Activated CD8-positive, alpha-beta memory T cell treated with anti-CD3 and anti-CD28 coated beads, Interleukin-2, amount 50 U/mL, for 24 hours (primary cell): ENCODE results near the gene GNG4.

ENCODE experiments used
- DNase-seq: peaks from one replicate; pipeline ENCODE4 v3.0.0-alpha.2; 2020; ENCODE audit errors: extremely low read depth

GNG4 gene

DNA sequence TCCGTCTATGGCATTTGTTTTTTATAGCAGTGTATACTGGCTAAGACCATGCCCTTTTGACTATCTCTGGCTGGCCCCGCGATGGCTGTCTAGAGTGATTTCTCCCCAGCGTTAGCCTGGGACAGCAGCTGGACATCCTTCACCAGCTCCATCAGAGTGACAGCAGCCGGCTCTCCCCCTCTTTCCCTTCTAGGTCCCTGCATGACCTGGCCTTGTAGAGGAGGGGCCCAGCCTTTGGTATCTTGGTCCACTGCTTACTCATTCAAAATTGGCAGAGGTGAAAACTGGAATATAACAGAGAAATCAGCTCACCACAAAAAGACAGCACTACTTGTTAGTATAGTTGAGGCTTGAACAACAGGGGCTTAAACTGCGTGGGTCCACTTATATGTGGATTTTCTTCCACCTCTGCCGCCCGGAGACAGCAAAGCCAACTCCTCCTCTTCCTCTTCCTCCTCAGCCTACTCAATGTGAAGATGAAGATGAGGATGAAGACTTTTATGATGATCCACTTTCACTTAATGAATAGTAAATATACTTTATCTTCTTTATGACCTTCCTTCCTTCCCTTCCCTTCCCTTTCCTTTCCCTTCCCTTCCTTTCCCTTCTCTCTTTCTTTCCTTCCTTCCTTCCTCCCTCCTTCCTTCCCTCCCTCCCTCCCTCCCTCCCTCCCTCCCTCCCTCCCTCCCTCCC, 116.0 kb downstream of the GNG4 start:
- DNase-seq: no peak

DNA sequence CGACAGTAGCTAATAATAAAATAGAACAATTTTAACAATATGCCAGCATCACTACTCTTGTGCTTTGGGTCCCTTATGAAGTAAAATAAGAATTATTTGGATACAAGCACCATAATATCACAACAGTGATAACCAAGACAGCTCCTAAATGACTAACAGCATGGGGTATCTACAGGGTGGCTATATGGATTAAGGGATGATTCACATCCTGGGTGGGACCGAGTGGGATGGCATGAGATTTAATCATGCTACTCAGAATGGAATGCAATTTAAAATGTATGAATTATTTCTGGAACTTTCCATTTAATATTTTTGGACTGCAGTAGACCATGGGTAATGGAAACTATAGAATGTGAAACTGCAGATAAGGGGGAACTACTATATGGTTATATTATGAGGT, 117.2 kb downstream of the GNG4 start:
- DNase-seq: no peak

DNA sequence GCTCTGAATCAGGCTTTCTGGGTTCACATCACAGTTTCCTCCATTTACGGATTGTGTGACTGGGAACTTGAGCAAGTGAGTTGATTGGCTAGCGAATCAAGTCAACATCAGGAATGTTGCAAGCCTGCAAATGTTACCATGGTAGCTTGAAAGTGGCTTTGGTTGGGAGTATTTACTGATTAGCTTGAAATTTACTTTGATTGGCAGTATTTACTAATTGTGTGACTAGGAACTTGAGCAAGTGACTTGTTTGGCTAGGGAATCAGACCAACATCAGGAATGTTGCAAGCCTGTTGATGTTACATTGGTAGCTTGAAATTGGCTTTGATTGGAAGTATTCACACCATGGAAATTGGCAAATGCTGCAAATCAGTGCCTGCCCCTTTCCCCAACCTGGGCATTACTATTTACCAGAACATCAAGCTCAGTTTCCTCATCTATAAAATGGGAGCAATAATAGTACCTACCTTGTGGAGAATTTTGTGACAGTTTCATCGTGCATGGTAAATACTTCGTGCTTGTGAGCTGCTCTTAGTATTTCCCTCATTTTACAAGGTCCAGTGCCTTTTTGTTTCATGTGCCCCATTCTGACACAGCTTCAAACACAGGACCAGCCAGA, 122.3 kb downstream of the GNG4 start:
- DNase-seq: no peak

DNA sequence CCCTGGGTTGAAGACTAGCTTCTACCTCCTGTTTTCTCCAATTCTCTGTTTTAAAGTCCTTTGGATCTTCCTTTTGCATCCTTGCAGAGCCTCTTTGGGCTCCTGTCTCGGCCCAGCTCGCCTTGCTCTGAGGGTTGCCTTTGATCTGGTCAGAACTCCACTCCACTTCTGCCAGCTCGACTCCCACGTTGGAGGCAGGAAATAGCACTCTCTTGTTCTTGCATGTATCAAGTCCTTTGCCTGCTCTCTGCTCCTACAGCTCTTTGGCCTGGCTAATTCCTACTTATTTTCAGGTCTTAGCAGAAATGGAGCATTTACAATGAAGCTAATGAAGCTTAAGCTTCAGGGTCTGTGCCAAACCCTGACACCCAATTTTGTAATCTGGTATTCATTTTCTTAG, 124.3 kb downstream of the GNG4 start:
- DNase-seq: no peak

DNA sequence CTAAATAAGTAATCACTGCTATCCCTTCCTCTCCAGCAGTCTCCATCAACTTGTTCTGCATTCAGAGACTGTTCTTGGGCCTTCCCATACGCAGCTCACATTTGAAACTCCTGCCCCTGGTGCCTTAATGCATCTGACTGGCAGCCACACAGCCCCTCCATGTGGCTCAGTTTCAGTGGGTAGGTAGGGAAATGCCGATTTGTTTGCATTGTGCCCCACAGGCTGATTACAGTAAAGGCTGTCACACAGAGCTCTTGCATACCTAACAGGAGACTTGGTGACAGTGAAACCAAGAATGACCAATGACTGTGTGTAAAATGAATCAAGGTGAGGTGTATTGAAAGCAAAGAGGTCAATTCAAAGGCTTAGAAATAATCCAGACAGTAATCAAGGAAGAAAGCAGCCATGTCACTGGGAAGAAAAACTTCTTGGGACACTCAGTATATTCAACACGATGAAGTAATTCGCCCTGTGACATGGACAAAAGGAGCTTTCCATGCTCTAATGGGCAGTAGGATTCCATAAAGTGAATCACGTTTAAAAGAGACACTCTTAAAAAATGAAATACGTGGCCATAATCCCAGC, 132.6 kb downstream of the GNG4 start:
- no peak for DNase-seq

DNA sequence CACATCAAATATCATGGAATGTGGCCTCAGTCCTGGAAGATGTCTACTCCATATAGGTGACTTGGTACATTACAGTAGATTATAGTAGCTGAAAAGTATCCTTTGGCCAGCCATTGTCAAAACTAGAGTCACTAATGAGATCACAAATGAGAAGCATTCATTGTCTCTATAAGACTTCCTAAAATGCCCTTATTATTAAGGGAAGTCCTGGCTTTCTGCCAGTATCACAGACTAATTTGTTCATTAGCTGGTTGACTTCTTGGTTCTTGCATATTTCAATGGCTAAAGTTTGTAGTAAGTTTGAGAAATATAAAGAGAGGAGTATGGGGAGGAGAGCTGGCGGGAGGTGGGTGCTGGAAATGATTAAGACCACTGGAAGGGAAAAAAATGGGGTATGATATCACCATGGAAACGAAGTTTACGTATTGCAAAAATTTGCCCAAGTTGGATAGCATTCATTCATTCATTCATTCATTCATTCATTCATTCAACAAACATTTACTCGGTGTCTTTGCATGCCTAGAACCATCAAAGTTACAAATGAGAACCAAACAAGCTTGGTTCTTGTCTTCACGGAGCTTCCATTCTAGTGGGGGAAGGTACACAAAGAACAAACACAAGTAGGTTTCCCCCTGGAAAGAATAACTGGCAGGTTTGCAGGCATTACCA, 133.6 kb downstream of the GNG4 start:
- no peak for DNase-seq

DNA sequence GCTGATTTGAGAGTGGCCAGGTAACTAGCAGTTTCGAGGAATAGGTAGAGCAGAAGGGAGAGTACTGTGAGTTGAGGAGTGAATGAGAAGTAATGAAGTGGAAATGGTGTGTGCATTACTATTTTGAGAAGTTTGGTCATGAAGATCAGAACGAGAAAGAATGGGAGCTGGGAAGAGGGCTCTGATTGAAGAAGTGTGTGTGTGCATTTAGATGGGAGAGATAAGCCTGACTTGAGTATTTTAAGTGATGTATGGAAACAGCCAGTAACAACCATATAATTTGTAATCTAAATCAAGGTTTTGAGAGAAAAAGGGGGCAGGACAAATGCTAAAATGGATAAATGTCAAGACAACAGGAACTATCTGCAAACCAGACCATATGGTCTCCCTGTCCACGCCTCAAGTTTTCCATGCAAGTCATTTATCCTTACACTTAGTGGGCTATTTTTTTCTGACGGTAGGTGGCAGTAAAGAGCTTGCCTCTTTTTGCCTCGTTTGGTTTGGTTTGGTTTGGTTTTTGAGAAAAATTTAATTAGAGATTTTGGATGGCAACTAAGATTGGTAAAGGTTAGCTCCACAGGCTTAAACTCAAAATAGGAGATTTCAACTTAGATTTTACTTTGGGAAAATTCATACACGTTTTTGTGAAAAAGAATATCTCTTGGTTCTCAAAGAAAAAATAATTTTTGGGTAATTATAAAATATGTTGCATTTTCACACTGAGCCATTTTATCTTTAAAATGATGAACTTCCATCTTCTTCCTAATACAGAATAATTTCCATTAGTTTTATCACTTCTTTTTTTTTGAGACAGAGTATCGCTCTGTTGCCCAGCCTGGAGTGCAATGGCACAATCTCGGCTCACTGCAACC, 135.9 kb downstream of the GNG4 start:
- DNase-seq: no peak

DNA sequence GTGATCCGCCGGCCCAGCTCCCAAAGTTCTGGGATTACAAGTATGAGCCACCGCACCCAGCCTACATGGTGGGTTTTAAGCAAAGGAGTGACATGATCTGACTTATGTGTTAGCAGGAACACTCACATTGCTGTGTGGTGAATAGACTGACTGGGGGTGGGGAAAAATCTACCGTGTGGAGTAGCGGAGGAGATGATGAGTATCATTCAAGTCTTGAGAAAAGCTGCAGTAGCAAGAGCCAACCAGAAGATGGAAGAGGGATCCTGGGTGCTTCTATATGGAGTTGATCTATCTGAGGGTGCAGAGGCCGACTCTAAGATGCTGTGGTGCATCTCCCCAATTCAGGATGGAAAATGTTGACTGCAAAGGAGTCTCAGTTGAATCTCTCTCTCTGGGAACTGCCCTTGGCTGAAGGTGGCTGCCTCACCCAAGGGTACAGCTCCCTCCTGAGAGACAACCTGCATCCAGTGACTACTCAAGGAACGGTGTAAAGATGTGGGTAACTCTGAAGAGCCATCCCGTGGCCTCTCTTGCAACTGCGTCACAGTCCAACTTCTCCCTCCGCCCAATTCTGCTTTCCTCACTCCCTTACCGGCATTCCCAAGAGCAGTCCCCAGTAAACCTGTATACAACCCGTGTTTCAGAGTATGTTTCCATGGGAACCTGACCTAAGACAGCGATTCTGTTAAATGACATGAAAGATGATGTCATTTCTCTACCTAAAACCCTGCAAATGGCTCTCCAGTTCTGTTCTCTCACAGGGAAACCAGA, 137.9 kb downstream of the GNG4 start:
- DNase-seq: no peak

DNA sequence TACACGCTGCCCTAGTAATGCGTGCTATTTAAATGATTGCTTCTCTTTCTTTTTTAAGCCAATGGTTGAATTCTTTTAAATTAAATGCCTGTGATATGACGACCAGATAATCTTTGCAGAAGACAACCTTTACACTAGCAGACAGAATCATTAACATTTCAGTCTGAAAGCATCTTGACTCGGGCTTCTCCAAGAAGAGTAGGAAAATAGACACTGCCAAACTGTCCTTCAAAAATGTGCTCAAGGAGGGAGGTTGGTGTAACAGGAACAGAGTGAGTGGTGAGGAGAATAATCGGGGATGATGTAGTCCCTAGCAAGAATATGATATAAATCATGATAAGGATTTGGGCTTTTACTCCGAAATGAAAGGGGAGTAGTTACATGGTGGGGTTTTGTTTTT, 138.8 kb downstream of the GNG4 start:
- no peak for DNase-seq

DNA sequence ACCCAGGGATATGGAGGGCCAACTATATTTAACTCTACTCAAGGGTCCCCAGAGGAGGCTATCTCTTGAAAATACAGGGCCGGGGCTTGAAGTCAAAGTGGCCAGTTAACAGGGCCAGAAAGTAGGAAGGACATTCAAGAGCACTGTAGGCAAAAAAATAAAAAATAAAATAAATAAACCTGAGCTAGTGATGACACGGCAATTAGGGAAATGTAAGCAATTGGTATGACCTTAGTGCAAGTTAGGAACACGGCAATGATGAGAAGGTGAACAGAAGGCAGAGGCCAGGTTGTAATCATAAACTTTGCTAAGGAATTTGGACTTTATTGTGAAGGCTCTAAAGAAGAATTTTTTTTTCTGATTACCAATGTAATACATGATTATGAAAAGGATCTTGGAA, 142.0 kb downstream of the GNG4 start:
- DNase-seq: no peak

DNA sequence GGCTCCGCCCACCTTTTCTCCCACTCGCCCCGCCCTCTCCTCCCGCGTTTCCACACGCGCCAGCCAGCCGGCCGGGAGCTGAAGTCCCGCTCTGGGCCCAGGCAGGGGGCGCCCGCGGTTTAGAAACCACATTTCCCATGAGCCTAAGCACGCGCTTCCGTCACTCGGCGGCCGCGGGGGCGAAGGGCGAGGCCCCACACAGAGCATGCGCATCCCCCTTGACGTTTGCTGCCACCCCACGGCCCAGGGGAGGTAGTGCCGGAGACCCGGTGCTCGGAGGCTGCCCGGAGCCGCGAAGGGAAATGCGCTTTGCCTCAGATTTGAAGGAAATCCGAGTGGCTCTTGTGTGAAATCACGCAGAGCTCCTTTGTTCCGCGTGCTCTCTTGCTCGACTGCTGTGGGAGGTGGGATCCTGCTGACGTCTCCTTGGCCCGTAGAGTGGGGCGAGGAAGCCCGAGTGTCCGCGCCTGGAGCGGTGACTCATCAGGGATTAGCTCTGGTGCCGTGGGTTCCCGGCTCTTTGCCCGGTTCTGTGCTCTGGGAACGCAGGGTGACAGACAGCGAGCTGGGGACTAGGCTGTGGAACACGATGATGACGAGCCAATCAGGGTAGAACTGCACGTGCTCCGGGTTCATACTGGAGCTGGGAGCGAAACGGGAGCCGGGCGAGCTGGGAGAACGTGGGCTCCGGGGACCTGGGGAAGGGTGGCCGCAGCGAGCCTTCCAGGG, 144.9 kb downstream of the GNG4 start:
- peak; percentile 93 for DNase-seq

DNA sequence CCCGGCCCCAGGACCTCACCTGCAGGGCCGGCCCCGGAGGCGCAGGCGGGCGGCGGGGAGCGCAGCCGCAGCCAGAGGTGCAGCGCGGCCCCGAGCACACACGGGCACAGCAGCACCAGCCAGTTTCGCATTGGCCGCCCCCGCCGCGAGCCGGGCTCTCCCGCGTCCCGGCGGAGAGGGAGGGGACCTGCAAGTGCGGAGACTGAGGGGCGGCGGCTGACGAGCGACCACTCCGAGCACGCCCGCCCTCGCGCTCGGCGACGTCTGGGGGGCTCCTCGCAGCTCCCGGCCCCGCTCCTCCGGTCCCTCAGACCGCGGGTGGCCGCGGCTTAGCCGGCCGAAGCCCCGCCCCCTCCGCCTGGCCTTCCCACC, 145.5 kb downstream of the GNG4 start, which contains the start of gene B3GALNT2:
Gene B3GALNT2 (minus strand): TSS at position 331 of the 372 bp plus-strand sequence. CDS start 200 bp downstream, at position 131.
- DNase-seq: no peak

DNA sequence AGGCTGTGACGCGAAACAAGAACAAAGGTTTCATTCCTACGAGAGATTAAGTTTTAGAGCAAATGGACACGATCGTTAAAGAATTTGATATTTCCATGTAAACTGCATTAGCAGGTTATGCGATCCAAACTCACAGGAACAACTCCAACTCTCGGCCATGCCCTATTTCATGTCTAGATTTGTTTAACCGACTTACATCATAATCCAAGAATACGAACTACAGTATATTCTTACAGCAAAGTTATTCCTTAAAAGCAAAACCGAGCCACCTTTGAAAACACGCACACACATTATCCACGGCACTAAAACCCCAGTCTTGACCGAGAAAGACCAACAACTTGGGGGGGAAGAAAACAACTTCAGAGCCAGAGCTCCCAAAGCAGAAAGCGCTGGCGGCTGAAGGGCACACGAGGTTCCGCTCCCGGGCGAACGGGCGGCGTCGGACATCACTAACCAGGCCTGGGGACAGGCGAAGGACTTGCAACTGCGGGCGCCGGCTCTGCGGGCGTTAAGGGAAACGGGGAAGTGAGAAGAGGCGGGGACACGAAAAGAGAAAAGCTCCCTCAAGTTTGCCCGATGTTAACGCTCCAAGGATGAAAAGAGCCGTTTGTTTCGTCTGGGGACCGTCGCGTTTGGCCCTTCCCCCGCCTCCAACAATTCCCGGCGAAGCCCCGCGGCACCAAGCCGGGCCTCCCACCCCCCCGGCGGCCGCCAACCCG, 146.0 kb downstream of the GNG4 start:
- no peak for DNase-seq

DNA sequence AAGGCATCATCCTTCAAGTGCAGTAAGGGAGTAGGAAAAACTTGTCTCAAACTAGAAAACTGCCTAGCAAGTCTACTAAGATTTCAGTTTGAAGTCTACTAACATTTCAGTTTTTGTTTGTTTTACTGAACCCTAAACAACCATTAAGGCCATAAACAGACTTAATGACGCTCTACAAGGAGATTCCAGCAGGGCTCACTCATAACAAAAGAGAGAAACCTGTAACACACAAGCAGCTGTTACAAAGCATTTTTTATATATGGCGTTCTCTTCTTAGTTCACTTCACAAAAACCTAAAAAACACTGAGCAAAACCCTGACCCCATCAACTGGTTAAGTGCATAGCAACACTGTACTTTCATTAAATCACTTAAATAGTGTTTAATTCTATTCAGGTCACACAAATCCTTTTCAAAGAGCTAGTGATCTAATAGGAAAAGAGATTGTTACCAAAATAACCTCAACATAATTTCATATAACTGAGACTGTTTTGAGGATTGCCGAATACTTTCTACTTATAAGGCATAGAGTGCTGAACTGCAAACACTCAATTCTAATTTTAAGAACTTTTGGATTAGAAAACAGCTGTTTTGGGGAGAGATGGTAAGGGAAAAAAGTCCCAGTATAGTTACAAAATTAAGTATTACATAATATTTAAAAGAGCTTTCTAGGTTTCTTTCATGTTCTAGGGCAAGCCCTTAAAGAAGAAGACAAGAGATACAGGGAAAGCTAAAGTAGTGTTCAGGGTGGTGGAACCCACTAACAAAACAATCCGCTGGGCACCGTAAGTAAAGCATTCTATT, 146.8 kb downstream of the GNG4 start:
- DNase-seq: no peak

DNA sequence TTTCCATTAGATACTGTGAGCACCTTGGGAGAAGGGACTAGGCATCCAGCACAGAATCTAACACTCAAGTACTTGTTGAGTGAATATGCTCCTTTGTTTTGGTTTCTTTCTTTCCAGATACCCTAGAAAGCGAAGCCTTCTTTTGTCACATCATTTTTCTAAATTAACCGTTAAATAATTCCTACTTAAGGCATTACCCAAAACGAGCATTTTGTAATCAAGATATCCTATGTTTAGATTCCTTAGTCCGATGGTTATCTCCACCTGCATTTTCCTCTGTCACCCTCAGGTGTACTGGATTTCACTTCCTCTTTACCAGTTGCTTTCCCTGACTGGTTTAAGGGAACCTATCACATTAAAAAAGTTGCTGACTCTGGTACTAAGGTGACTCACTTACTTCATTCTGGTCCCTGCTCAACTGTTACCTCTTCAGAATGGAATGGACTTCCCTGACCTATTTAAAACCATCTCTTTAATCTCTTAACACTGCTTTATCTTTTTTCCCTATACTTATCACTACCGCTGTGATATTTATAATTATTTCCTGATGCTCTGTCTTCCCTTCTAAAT, 148.5 kb downstream of the GNG4 start:
- DNase-seq: no peak
